NCI-H345 treated with DMSO at 0.1 percent for 48 hours (cell line): ENCODE data around the gene CCDC120.
A peak's percentile ranks its signal among the peaks of the same experiment; 100 is the strongest.

Experiments
- DNase-seq: peaks from one replicate; lab custom pipeline; 2025; ENCODE audit not compliant: unreplicated experiment; lab: John Stamatoyannopoulos, UW

Gene CCDC120

GRCh38 chrX:49061490-49061889 is 2.7 kb downstream of the CCDC120 start:
- no peak for DNase-seq

GRCh38 chrX:49061916-49062315 is 3.1 kb downstream of the CCDC120 start:
- no peak for DNase-seq

GRCh38 chrX:49063715-49064114 is 4.9 kb downstream of the CCDC120 start:
- DNase-seq = no peak

GRCh38 chrX:49064303-49064702 is 5.5 kb downstream of the CCDC120 start:
- no peak for DNase-seq

- DNase-seq = no peak
Measured at GRCh38 chrX:49064735-49065134, 5.9 kb downstream of the CCDC120 start.

- no peak for DNase-seq
Measured at GRCh38 chrX:49066278-49066677, 7.5 kb downstream of the CCDC120 start.

- DNase-seq = no peak
Measured at GRCh38 chrX:49066690-49067089, 7.9 kb downstream of the CCDC120 start.

GRCh38 chrX:49067285-49068120 is 8.7 kb downstream of the CCDC120 start:
- DNase-seq = no peak

- no peak for DNase-seq
Measured at GRCh38 chrX:49069038-49069437, 10.2 kb downstream of the CCDC120 start.

- no peak for DNase-seq
Measured at GRCh38 chrX:49070988-49071387, 12.2 kb downstream of the CCDC120 start.

GRCh38 chrX:49071877-49072711 is 13.3 kb downstream of the CCDC120 start:
- no peak for DNase-seq

GRCh38 chrX:49072712-49073095 is 13.9 kb downstream of the CCDC120 start:
- no peak for DNase-seq

- DNase-seq = peak; percentile 78
Measured at GRCh38 chrX:49073601-49074575, 15.1 kb downstream of the CCDC120 start, which contains the start of gene PRAF2. Gene PRAF2 (minus strand): TSS chrX:49074002. CDS start chrX:49073987, 15 bp downstream.

- no peak for DNase-seq
Measured at GRCh38 chrX:49075347-49075746, 16.5 kb downstream of the CCDC120 start.

- no peak for DNase-seq
Measured at GRCh38 chrX:49077941-49078340, 19.1 kb downstream of the CCDC120 start.

GRCh38 chrX:49079489-49080428 is 21.0 kb downstream of the CCDC120 start, which contains the start of gene WDR45:
Gene WDR45 (minus strand): TSS chrX:49079887. CDS start chrX:49078095, 1,792 bp downstream.
- DNase-seq = peak; percentile 36

GRCh38 chrX:49082271-49082871 is 23.6 kb downstream of the CCDC120 start:
- no peak for DNase-seq

GRCh38 chrX:49089553-49089952 is 30.8 kb downstream of the CCDC120 start:
- DNase-seq = no peak

GRCh38 chrX:49096419-49096818 is 37.6 kb downstream of the CCDC120 start:
- DNase-seq = no peak
